Measurements from ENCODE around the gene PPIP5K2.

DNA sequence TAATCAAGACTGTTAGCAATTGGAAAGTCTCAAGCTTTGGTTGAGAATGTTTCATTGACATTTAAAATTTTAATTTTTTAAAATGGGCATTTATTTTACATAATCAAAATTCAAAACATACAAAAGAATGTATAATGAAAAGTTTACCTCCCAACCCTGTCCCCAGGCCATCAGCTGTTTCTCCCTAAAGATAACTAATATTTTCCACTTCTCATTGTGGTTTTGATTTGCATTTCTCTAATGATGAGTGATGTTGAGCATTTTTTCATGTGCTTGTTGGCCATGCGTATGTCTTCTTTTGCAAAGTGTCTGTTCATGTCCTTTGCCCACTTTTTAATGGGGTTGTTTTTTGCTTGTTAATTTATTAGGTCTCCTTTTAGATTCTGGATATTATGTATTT lies 127.0 kb downstream of the PPIP5K2 start:
- TF ChIP-seq, protein P1, sequence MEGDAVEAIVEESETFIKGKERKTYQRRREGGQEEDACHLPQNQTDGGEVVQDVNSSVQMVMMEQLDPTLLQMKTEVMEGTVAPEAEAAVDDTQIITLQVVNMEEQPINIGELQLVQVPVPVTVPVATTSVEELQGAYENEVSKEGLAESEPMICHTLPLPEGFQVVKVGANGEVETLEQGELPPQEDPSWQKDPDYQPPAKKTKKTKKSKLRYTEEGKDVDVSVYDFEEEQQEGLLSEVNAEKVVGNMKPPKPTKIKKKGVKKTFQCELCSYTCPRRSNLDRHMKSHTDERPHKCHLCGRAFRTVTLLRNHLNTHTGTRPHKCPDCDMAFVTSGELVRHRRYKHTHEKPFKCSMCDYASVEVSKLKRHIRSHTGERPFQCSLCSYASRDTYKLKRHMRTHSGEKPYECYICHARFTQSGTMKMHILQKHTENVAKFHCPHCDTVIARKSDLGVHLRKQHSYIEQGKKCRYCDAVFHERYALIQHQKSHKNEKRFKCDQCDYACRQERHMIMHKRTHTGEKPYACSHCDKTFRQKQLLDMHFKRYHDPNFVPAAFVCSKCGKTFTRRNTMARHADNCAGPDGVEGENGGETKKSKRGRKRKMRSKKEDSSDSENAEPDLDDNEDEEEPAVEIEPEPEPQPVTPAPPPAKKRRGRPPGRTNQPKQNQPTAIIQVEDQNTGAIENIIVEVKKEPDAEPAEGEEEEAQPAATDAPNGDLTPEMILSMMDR (IDR thresholded peaks at IDR 0.05) = no peak
- TF ChIP-seq POLR2A (IDR thresholded peaks at IDR 0.05) = no peak
- no peak for TF ChIP-seq POLR2AphosphoS5 (IDR thresholded peaks at IDR 0.05)

All from upper lobe of left lung (tissue), 4 donors.